Posterior cingulate gyrus (tissue), 11 donors: Measurements from ENCODE around the gene KNOP1.
"Not testable (repeated sequence)": the region's sequence is repeated elsewhere in the genome, so short reads cannot be mapped to it uniquely, and the experiment has no call there.

Source experiments
- DNase-seq, 10 donors: peaks; one replicate each; pipeline versions ENCODE4 v3.0.0 to v3.0.0-alpha.2; 2020 to 2021; ENCODE audit warnings: mixed read lengths in 3 of 10
- intact Hi-C: fragments of 100-400 bp; cut with DNase I; formaldehyde crosslinking; loops from one replicate; pipeline ENCODE4 v1.15.1; 2023

Gene KNOP1

DNA sequence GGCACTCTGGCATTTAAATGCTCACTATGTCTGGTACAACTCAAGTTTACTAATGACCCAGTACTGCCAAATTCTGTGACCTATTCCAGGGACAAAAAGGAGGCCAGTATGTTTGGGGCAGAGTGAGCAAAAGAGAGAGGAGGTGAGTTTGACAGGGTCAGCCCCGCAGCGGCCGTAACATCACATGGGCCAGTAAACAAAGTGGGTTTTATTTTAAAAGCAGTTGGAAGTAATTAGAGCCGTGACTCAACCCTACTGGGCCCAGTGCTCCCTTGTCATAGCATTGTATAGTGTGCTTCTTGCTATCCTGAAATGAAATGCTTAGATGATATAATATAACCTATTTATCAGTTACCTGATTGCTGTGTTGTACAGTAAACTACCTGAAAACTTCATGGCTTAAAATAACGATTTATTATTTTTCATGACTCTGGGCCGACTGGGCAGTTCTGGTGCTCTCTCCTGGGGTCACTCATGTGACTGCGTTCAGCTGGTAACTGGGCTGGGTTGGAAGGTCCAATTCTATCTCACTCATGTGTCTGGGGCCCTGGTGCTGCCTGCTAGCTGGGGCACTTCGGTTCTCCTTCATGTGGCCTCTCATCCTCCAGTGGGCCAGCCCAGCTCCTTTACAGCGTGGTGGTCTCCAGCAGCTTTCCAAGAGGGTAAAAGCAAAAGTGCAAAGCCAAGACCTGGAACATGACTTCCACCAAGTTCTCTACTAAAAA, 27.4 kb upstream of the KNOP1 start:
- peak in 1 of 10 donors; percentile 55 for DNase-seq
- intact Hi-C loops = no loop called here

DNA sequence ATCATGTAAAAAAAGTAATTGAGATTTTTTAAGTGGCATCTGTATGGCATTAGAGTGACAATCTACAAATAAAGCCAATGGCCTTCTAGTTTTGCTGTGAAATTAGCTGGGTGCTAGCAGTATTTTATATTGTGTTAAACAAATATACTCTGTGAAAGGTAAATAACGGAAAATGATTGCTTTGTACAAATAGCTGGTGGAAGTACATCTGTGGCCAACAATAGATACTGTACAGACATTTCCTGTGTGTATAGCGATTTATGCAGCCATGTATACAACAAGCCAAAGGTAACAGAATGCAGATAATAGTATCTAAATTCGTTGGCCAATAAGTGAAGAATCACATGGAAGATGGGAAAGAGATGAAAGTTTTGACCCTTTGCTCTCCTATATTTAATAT, 26.6 kb upstream of the KNOP1 start:
- intact Hi-C loops = no loop called here

DNA sequence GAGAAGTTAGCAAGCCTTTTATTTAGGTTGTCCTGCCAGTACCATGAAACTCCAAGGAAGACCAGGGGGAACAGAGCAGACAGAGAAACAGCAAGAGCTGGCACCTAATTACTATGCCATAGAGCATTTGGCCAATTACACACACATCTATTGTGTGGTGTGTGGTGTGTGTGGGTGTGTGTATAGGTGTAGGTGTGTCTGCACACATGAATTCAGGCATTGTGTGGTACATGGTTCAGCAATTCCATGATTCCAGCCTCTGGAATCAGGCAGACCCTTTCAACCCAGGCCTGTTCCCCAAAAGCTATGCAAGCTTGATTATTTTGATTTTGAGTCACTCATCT, 25.8 kb upstream of the KNOP1 start:
- DNase-seq = no peak

More for the DNA sequence above, 26.6 kb upstream of the KNOP1 start:
- no peak for DNase-seq

DNA sequence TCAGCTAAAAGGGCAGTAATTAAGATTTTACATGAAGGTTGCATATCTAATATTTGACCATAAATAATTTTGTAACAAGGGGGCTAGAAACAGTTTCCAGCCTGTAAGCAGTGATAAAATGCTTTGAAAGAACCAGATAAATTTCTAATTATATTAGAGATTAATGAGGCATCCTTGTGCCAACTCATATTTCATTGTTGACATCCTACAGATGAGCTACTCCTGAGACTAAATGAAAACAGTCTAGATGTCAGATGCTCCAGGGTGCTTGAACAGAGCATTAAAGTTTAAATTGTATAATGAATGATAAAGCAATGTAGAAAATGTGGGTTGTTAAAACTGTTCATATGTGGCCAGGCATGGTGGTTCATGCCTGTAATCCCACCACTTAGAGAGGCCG, 23.3 kb upstream of the KNOP1 start:
- intact Hi-C loops = no loop called here
- no peak for DNase-seq

More for the DNA sequence above, 25.8 kb upstream of the KNOP1 start:
- intact Hi-C loops = no loop called here

DNA sequence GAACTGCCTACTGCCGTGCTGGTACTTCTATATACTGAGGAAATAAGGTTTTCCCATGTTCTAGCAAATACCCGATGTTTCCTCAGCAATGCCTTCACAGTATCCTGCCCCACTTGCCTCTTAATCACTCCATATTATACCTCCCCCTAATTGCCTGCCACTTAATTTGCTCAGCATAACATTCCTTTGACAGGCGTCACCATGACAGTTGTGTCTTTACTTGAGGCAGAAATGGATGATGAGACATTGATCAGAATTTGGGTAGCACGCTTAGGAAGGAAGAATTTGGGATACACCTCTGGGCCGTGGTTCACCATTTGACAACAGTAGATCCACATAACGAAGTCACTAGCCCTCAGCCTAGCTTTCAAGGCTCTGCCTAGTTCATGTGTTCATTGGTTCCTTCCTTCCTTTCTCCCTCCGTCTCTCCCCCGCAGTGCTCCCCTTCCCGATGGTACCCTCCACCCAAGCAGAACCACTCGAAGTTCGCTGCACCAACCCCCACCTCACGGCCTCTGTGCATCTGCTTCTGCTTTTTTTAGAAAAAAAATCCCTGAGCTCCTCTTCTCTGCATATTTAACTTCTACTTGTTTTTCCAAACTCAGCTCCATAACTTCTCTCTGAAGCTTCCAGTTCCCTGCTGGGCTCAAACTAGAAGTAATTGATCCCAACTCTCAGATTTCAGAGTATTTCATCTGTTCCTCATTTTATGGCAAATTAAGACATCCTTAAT, 19.4 kb upstream of the KNOP1 start:
- intact Hi-C loops = no loop called here

DNA sequence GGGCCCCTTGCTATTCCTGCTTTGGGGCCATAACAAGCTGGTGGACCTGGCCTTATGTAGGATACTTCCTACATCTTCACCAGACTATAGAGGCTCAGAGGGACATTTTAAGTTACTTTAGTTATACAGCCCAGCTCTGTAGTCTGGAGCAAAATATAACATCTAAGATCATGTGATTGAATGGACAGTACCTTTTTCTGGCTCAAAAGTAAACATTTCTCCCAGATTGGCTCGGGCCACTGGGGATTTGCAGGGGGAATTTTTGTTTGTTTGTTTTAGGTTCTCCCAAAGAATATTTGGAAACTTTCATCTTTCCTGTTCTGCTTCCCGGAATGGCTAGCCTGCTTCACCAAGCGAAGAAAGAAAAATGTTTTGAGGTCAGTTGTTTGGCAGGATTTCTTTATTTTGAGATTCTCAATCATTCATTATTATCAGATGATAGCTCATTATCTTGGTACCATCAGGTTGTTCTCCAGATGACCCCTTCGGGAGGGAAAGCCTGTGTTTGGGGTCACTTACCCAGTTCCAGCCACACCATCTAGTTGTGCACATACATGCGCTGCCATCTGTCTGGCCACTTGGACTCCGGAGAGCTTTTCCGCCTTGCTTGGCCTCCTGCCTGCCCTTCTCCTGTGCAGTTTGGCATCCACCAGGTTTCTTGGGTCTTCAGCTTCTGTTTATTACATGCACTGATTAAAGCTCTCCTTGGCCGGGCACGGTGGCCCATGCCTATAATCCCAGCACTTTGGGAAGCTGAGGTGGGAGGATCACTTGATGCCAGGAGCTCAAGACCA, 17.2 kb upstream of the KNOP1 start:
- peak in 1 of 10 donors; percentile 72 for DNase-seq
- intact Hi-C loops = no loop called here

More for the DNA sequence above, 19.4 kb upstream of the KNOP1 start:
- peak in 1 of 10 donors; percentile 57 for DNase-seq

DNA sequence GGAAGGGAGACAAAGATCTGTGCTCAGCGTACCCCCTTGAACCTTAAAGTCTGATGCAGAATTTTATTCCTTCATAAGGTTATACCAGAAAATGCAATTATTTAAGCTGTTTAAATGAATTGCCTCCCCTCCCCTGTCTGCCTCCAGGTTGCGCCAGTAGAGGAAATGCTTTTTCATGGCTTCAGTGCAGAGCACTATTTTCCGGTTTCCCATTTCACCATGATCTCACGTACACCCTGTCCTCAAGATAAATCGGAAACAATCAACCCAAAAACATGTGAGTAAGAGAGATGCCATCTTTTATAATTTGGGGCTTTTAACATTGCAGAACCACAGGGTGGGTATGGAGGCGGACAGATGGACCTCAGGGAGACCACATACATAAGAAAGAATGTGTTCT, 15.5 kb upstream of the KNOP1 start:
- intact Hi-C loops = no loop called here
- no peak for DNase-seq

DNA sequence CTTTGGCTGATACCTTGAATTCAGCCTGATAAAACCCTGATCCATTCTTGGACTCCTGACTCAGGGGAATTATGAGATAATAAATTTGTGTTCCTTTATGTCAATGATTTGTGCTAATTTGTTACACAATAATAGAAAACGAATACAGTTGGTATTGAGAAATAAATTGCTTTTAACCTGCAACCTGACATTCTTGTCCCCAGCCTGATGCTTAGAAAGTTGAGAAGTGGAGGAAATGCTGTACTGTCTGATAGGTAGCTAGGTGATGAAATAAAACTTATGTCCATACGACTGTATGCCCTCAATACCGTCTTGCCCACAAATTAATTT, 10.6 kb upstream of the KNOP1 start:
- intact Hi-C loops = no loop called here
- DNase-seq = no peak

DNA sequence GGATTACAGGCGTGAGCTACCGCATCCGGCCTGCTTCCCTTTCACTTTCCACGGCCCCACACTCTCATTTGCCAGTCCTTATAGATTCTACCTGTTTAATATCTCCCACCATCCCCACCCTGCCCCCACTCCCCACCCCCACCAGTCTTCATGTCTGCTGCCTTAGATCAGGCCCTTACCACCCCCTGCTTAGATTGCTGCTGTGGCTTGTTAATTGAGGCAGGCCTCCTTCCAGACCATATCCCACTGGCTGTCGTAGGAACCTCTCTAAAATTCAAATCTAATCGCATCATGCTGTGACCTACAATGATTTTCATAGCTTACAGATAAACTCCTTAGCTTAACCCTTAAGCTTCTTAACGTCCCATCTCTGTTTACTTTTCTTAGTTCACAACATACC, 5.0 kb upstream of the KNOP1 start:
- DNase-seq = no peak
- intact Hi-C loops = no loop called here

DNA sequence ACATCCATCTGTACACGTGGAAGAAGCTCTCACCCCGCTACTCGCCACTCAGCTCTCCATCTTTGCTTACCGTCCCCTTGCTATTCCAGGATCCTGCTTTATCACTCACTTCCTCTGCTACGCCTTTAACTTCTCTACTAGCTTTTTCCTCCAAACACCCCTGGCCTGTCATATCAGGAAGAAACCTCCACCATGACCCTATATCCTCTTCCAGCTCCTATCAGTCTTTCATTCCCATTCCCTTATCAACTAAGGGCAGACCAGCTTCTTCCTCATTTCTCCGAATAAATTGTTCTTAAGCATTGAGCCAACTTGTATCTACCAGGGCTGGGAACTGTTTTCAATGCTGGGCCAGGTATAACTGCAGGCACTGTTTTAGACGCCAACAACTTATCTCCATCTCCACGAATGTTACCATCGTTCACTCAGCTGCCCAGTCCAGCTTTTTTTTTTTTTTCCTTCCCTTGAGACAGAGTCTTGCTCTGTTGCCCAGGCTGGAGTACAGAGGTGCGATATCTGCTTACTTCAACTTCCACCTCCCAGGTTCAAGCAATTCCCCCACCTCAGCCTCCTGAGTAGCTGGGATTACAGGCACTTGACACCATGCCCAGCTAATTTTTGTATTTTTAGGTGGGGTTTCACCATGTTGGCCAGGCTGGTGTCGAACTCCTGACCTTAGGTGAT, 4.4 kb upstream of the KNOP1 start:
- intact Hi-C loops = no loop called here
- DNase-seq = no peak

DNA sequence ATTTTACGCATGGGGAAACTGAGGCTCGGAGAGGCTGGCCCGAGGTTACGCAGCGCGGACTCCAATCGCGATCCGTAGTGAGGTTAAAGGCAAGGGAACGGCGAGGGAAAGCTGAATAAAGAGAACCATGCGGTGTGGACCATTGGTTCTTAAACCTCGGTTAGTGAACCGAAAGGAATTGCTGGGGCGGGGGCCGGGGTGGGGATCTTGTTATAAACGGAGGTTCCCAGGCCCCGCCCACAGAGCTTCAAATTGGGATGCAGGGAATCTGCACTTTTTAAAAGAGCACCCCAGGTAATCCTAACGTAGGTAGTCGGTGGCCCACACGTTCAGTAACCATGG, 568 bp upstream of the KNOP1 start:
- intact Hi-C loops = loop anchor here (5.0 kb wide), 2 partner anchors 161 to 164 kb away; partner anchors contain the start of genes GPRC5B and VPS35L
- DNase-seq = peak in 2 of 10 donors; percentile 45 to 77

DNA sequence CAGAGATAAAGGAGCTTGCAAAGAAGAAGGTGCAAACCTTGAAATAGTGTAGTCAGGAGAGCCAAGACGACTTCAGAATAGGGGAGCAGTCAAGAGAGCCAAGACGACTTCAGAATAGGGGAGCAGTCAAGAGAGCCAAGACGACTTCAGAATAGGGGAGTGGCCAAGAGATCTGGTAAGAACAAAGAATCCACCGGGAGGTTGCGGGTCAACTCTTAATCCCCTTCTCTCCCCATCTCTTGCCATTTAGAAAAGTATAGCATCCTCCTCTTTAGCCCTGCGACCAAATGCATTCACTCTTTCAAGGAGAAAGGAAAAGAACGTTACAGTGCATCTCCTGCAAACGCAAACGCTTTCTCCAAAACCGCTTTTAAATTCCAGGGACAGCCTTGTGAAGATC, 713 bp downstream of the KNOP1 start:
- DNase-seq = no peak
- intact Hi-C loops = loop anchor here (5.0 kb wide), 2 partner anchors 160 to 165 kb away; partner anchors contain the start of genes GPRC5B and VPS35L

DNA sequence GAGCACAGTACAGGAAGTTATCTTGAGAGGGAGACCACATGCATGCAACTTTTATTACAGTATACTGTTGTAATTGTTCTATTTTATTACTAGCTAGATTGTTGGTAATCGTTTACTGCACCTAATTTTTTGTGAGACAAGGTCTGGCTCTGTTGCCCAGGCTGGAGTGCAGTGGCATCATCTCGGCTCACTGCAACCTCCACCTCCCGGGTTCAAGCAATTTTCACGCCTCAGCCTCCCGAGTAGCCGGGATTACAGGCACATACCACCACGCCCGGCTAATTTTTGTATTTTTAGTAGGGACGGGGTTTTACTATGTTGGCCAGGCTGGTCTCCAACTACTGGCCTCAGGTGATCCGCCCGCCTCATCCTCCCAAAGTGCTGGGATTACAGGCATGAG, 1.3 kb downstream of the KNOP1 start:
- intact Hi-C loops = loop anchor here (5.0 kb wide), 2 partner anchors 159 to 166 kb away; partner anchors contain the start of genes GPRC5B and VPS35L
- not testable (repeated sequence) for DNase-seq

DNA sequence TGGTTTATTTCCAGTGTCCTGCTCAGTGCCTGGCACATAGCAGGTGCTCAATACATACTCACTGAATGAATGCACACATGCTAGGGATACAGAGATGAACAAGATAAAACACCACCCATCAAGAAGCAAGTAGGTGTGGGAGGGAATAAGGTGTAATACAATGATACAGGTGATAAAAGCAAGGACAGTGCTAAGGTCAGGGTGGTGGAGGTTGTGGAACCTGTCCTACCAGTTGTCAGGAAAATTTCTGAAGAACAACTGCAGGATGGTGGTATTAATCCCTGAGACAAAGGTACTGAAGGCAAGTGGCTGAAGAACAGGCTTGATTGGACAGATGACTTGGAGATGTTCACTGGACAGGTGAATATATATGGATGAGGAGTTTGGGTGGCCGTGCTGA, 1.8 kb downstream of the KNOP1 start:
- intact Hi-C loops = loop anchor here (5.0 kb wide), 2 partner anchors 159 to 166 kb away; partner anchors contain the start of genes GPRC5B and VPS35L

DNA sequence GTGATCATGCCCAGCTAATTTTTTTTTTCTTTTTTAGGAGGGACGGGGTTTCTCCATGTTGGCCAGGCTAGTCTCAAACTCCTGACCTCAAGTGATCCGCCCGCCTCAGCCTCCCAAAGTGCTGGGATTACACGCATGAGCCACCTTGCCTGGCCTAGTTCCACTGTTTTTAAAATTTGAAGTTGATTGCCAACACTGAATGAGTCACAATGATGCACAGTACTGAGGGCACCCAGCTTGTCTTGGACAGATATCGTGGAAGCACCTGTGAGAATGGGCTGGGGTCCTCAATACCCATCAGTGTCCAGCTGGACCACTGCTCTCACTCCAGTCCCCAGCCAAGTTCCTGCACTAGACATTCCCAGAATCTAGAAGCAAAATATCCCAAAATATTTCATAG, 2.5 kb downstream of the KNOP1 start:
- intact Hi-C loops = loop anchor here (5.0 kb wide), 2 partner anchors 158 to 167 kb away; partner anchors contain the start of genes GPRC5B and VPS35L
- no peak for DNase-seq

More for the DNA sequence above, 1.8 kb downstream of the KNOP1 start:
- DNase-seq = no peak

DNA sequence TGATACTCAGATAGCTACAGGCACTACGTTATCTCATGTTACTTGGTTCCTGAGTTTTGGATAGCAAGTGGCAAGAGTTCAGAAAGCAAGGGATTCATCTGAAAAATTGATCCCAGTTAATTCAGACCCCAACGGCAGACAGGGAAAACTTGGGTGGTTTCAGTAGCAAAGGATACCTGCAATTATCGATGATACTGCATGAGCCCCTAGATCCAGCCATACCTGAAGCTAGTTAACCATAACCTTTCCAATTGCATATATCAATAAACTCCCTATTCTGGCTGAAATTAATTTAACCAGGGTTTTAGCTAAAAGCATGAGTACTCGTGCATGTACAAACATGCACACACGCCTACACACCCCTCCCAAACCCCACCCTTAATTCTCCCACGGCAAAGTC, 4.3 kb downstream of the KNOP1 start:
- intact Hi-C loops = no loop called here
- no peak for DNase-seq

DNA sequence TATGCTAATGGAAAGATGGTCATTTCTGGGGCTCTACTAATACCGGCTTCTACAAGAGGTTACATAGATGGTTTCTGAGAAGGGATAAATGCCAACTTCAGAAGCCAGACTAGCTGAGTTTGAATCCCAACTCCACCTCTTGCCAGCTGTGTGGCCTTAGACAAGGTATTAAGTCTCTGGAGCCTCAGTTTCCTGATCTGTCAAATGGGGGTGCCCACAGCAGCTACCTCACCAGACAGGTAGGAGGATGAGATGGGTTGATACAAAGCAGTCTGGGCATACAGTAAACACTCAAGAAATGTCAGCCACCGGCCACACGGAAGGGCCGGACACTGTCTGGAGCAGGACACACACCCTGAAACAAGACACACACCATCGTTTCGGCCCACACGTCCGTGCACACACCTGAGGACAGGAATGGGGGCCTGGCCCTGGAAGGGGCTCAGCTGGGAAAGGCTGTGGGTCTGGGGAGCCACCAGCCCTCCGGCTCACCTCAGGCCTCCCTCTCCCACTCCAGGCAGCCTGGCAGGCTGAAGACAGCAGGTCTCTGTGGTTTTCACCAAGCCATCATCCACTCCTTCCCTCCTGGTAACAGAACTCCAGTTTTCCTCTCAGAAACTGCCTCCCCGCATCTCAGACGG, 5.5 kb downstream of the KNOP1 start:
- DNase-seq = no peak
- intact Hi-C loops = no loop called here

DNA sequence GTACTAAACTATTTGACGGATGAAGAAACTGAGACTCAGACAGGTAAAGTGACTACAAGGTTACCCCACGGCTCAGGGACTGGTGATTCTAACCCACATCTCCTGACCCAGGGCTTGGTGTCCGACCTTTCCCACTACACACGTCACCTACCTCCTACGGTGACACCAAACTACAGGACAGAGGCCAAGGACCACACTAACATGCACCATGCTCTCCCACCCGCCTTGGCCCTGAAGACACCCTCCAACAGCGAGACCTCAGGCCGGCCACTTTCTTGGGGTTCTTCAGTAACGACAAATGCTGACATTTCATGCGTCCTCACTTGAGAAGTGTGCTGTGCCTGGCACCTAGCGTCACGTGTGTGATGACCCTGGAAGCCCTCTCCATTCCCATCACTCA, 6.4 kb downstream of the KNOP1 start:
- intact Hi-C loops = no loop called here
- no peak for DNase-seq

DNA sequence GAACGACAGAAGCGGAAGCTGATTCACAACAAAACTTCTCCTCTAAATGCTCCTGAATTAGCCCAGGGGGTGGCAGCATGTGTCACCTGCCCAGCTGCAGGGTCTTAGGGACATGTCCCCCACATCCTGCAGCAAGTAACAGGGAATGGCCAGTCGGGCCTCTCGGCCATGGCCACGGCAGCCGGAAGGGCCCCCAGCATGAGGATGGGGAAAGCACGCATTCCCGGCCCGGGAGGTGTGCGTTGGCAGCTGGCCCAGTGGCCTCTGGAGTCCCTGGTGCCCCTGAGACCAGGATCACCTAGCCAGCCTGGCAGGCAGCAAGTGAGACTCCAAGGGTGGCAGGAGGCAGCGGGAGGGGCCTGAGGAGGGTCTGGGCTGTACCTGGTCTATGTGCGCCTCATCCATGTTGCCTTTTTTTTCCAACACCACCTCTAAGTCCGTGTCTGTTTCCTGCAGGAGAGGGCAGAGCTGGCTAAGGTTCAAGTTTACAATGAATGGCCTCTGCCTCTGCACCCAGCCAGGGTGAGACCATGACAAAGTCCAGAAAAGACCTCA, 7.0 kb downstream of the KNOP1 start:
- DNase-seq = no peak
- intact Hi-C loops = no loop called here
